ENCODE measurements around the gene ZNF408. TPM values are rescaled to one million over a fixed set of nuclear protein-coding genes. Genes with fewer than 3 reads are reported as not detected.

The ZNF408 gene
- total RNA-seq, 1 donor: 12.1 TPM

- DNase-seq (ENCODE audit: low read depth): no peak
- no peak for TF ChIP-seq CTCF (IDR thresholded peaks at IDR 0.05; ENCODE audit: insufficient read depth, low read depth, low read length)
- no peak overlapping the region for H3K4me3 ChIP-seq (ENCODE audit: low read depth, low read length)
Observed at GRCh38 chr11:46724088-46724487, 23.3 kb downstream of the ZNF408 start.

GRCh38 chr11:46725338-46726205 is 24.7 kb downstream of the ZNF408 start:
- no peak for DNase-seq (ENCODE audit: low read depth)
- no peak for TF ChIP-seq CTCF (IDR thresholded peaks at IDR 0.05; ENCODE audit: insufficient read depth, low read depth, low read length)
- H3K4me3 ChIP-seq (ENCODE audit: low read depth, low read length): no peak overlapping the region

GRCh38 chr11:46726206-46726862 is 25.5 kb downstream of the ZNF408 start:
- no peak overlapping the region for H3K4me3 ChIP-seq (ENCODE audit: low read depth, low read length)
- DNase-seq (ENCODE audit: low read depth): no peak
- TF ChIP-seq CTCF (IDR thresholded peaks at IDR 0.05; ENCODE audit: insufficient read depth, low read depth, low read length): no peak

- no peak for TF ChIP-seq CTCF (IDR thresholded peaks at IDR 0.05; ENCODE audit: insufficient read depth, low read depth, low read length)
- DNase-seq (ENCODE audit: low read depth): no peak
- H3K4me3 ChIP-seq (ENCODE audit: low read depth, low read length): no peak overlapping the region
Observed at GRCh38 chr11:46727952-46728658, 27.3 kb downstream of the ZNF408 start.

GRCh38 chr11:46728659-46729040 is 27.8 kb downstream of the ZNF408 start:
- no peak for TF ChIP-seq CTCF (IDR thresholded peaks at IDR 0.05; ENCODE audit: insufficient read depth, low read depth, low read length)

GRCh38 chr11:46729110-46730027 is 28.5 kb downstream of the ZNF408 start:
- TF ChIP-seq CTCF (IDR thresholded peaks at IDR 0.05; ENCODE audit: insufficient read depth, low read depth, low read length): no peak
- DNase-seq (ENCODE audit: low read depth): no peak
- H3K4me3 ChIP-seq (ENCODE audit: low read depth, low read length): no peak overlapping the region

More at GRCh38 chr11:46728659-46729040, 27.8 kb downstream of the ZNF408 start:
- no peak for DNase-seq (ENCODE audit: low read depth)
- H3K4me3 ChIP-seq (ENCODE audit: low read depth, low read length): no peak overlapping the region
